ENCODE results near the gene U2AF2. TPM values are rescaled to one million over a fixed set of nuclear protein-coding genes. Genes with fewer than 3 reads are reported as not detected.

U2AF2 gene
- total RNA-seq, 1 donor from 2014 or later: 74.0 TPM

- no peak overlapping the region for H3K27ac ChIP-seq (replicated peaks)
- no peaks in the 10 kb centered on the region for H3K9me3 ChIP-seq (replicated peaks)
- intact Hi-C loops (cut with micrococcal nuclease): no loop called here
- H3K4me3 ChIP-seq: no peak overlapping the region
- H3K27me3 ChIP-seq (ENCODE audit: low read depth): no peaks in the 10 kb centered on the region
- H3K36me3 ChIP-seq: peaks cover 93% of the 10 kb centered on the region
- peak; percentile 11 for DNase-seq
- H3K4me1 ChIP-seq: peaks cover 24% of the 10 kb centered on the region
- TF ChIP-seq CTCF (IDR thresholded peaks at IDR 0.05; ENCODE audit: borderline replicate concordance): no peak
These were observed 34.7 kb downstream of the U2AF2 start for GRCh38 chr19:55689411-55690108.

- TF ChIP-seq CTCF (IDR thresholded peaks at IDR 0.05; ENCODE audit: borderline replicate concordance): no peak
- peaks cover 93% of the 10 kb centered on the region for H3K36me3 ChIP-seq
- no peak overlapping the region for H3K27ac ChIP-seq (replicated peaks)
- peaks cover 22% of the 10 kb centered on the region for H3K4me1 ChIP-seq
- H3K27me3 ChIP-seq (ENCODE audit: low read depth): no peaks in the 10 kb centered on the region
- DNase-seq: peak; percentile 13
- H3K9me3 ChIP-seq (replicated peaks): no peaks in the 10 kb centered on the region
- intact Hi-C loops (cut with micrococcal nuclease): no loop called here
- no peak overlapping the region for H3K4me3 ChIP-seq
These were observed 35.4 kb downstream of the U2AF2 start for GRCh38 chr19:55690109-55690768.

GRCh38 chr19:55690769-55691545 lies 36.1 kb downstream of the U2AF2 start:
- no peak for DNase-seq
- Histone ChIP-seq H3K27me3 (ENCODE audit: low read depth) (no peaks in the 10 kb centered on the region), H3K27ac (replicated peaks) (no peak overlapping the region), H3K4me3 (no peak overlapping the region), H3K36me3 (peaks cover 93% of the 10 kb centered on the region), H3K4me1 (peaks cover 18% of the 10 kb centered on the region), H3K9me3 (replicated peaks) (no peaks in the 10 kb centered on the region)
- TF ChIP-seq CTCF (IDR thresholded peaks at IDR 0.05; ENCODE audit: borderline replicate concordance): no peak
- intact Hi-C loops (cut with micrococcal nuclease): no loop called here

GRCh38 chr19:55691561-55692481 lies 37.0 kb downstream of the U2AF2 start:
- Histone ChIP-seq H3K36me3 (peaks cover 93% of the 10 kb centered on the region), H3K27me3 (ENCODE audit: low read depth) (no peaks in the 10 kb centered on the region), H3K27ac (replicated peaks) (no peak overlapping the region), H3K4me1 (peaks cover 13% of the 10 kb centered on the region), H3K4me3 (no peak overlapping the region), H3K9me3 (replicated peaks) (no peaks in the 10 kb centered on the region)
- intact Hi-C loops (cut with micrococcal nuclease): no loop called here
- no peak for TF ChIP-seq CTCF (IDR thresholded peaks at IDR 0.05; ENCODE audit: borderline replicate concordance)
- peak; percentile 12 for DNase-seq

- DNase-seq: peak; percentile 6
- intact Hi-C loops (cut with micrococcal nuclease): no loop called here
- H3K36me3 ChIP-seq: peaks cover 94% of the 10 kb centered on the region
These were observed 37.8 kb downstream of the U2AF2 start for GRCh38 chr19:55692681-55693081.

More at GRCh38 chr19:55692681-55693081, 37.8 kb downstream of the U2AF2 start:
- no peak overlapping the region for H3K27ac ChIP-seq (replicated peaks)
- no peak for TF ChIP-seq CTCF (IDR thresholded peaks at IDR 0.05; ENCODE audit: borderline replicate concordance)
- H3K4me1 ChIP-seq: peaks cover 10% of the 10 kb centered on the region
- no peaks in the 10 kb centered on the region for H3K27me3 ChIP-seq (ENCODE audit: low read depth)
- no peak overlapping the region for H3K4me3 ChIP-seq
- no peaks in the 10 kb centered on the region for H3K9me3 ChIP-seq (replicated peaks)

All from left ventricle myocardium inferior (tissue), 1 donor.